Activated B cell treated with CpG ODN at 0.5 μM for 24 hours (primary cell): ENCODE data around the gene DNAJC13. TPM values are rescaled to one million over a fixed set of nuclear protein-coding genes. Genes with fewer than 3 reads are reported as not detected.
"Not testable (repeated sequence)": the region's sequence is repeated elsewhere in the genome, so short reads cannot be mapped to it uniquely, and the experiment has no call there.

Experiments used
- ATAC-seq: fragments of 200-7000 bp; cut with Tn5 transposase; one replicate; pipeline ENCODE4 v1.10.0; 2021; ENCODE audit warnings: low read depth, mild to moderate bottlenecking, moderate library complexity
- CTCF ChIA-PET: fragments of 350-600 bp; sonication (Branson Sonifier 250); formaldehyde crosslinking; loops from one replicate; lab custom pipeline; 2021; ENCODE audit warnings: antibody characterized with exemption; lab: Charles Lee
- POLR2A ChIA-PET: fragments of 350-600 bp; sonication (Branson Sonifier 250); formaldehyde crosslinking; loops from one replicate; lab custom pipeline; 2021; ENCODE audit warnings: antibody characterized with exemption; lab: Charles Lee
- DNase-seq: peaks from one replicate; pipeline ENCODE4 v3.0.0; 2022
- H3K27ac Mint-ChIP-seq: one replicate; pipeline ENCODE4 v1.8.0; 2020; ENCODE audit warnings: mixed read lengths
- H3K27me3 Mint-ChIP-seq: one replicate; pipeline ENCODE4 v1.8.0; 2021; ENCODE audit warnings: mixed read lengths
- H3K36me3 Mint-ChIP-seq: one replicate; pipeline ENCODE4 v1.8.0; 2021; ENCODE audit warnings: low read depth, mixed read lengths
- H3K4me1 Mint-ChIP-seq: one replicate; pipeline ENCODE4 v1.8.0; 2021; ENCODE audit warnings: mixed read lengths
- H3K4me3 Mint-ChIP-seq: one replicate; pipeline ENCODE4 v1.8.0; 2020; ENCODE audit warnings: mild to moderate bottlenecking, mixed read lengths
- H3K9me3 Mint-ChIP-seq: one replicate; pipeline ENCODE4 v1.8.0; 2020; ENCODE audit warnings: mixed read lengths
- intact Hi-C: fragments of 100-400 bp; cut with micrococcal nuclease; formaldehyde crosslinking; loops from one replicate; pipeline ENCODE4 v1.15.1; 2024
- total RNA-seq: library from RNA; stranded (reverse); gene quantifications from 2 replicates; pipeline ENCODE4 v1.2.3, GENCODE V29; 2022
- TF ChIP-seq, protein P1 (sequence below): fragments of 200-600 bp; IDR thresholded peaks from one replicate; pipeline ENCODE4 v1.8.0; 2022; ENCODE audit warnings: antibody characterized with exemption, mild to moderate bottlenecking

The DNAJC13 gene, protein sequence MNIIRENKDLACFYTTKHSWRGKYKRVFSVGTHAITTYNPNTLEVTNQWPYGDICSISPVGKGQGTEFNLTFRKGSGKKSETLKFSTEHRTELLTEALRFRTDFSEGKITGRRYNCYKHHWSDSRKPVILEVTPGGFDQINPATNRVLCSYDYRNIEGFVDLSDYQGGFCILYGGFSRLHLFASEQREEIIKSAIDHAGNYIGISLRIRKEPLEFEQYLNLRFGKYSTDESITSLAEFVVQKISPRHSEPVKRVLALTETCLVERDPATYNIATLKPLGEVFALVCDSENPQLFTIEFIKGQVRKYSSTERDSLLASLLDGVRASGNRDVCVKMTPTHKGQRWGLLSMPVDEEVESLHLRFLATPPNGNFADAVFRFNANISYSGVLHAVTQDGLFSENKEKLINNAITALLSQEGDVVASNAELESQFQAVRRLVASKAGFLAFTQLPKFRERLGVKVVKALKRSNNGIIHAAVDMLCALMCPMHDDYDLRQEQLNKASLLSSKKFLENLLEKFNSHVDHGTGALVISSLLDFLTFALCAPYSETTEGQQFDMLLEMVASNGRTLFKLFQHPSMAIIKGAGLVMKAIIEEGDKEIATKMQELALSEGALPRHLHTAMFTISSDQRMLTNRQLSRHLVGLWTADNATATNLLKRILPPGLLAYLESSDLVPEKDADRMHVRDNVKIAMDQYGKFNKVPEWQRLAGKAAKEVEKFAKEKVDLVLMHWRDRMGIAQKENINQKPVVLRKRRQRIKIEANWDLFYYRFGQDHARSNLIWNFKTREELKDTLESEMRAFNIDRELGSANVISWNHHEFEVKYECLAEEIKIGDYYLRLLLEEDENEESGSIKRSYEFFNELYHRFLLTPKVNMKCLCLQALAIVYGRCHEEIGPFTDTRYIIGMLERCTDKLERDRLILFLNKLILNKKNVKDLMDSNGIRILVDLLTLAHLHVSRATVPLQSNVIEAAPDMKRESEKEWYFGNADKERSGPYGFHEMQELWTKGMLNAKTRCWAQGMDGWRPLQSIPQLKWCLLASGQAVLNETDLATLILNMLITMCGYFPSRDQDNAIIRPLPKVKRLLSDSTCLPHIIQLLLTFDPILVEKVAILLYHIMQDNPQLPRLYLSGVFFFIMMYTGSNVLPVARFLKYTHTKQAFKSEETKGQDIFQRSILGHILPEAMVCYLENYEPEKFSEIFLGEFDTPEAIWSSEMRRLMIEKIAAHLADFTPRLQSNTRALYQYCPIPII (N-terminal part only)
- total RNA-seq = 35.9 and 39.8 TPM in 2 replicates

DNA sequence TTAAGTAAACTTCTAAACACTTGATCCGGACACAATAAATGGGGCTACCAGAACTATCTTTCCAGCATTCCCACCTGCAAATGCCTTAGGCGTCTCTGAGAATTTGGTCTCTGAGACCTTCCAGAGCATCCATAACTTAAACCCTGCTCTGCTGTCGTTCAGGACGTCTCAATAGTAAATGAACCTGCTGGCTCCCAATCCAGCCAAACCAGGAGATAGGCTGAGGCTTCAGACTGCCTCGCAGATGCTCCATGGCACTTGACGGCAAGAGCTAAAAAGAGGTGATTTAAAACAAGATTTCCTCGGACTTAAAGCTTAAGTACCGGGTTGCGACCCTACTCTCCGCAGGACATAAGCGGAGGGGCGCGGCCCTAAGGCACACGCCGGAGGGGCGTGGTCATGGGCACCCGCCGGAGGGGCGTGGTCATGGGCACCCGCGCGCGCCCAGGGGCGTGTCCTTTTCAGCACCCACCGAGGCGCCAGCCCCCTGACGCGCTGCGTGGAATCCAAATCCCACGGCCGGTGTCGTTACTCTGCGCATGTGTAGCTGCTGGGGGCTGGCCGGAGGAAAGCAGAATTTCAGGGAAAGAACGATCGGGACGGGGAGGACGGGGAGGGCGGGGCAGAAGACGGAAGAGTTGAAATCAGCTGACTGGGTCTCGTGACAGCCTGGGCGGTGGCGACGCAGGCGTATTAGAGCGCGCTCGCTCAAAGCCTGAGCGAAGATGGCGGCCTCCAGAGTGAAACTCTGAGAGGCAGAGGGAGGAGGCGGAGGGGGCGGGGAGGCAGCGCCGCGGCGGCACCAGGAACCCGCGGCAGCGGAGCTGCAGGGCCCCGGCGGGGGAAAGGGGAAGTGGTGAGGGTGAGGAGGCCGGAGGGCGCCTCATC, at the start of gene DNAJC13:
TSS of gene DNAJC13 (plus strand) at position 696 of the 888 bp plus-strand sequence. CDS start 17,049 bp downstream, outside the sequence.
- ChIA-PET POLR2A (interaction anchor here (0.5 to 1.6 kb wide), 15 partner anchors 11 to 1672 kb away, joined by 3 to 20 read pairs (median 4); partner anchors contain the start of genes ATP2C1, CDV3, NUDT16 and TOPBP1), CTCF (interaction anchor here (0.6 kb wide), 1 partner anchor 9 kb away, joined by 3 read pairs; no protein-coding TSS in a partner anchor)
- DNase-seq = peak; percentile 93

DNA sequence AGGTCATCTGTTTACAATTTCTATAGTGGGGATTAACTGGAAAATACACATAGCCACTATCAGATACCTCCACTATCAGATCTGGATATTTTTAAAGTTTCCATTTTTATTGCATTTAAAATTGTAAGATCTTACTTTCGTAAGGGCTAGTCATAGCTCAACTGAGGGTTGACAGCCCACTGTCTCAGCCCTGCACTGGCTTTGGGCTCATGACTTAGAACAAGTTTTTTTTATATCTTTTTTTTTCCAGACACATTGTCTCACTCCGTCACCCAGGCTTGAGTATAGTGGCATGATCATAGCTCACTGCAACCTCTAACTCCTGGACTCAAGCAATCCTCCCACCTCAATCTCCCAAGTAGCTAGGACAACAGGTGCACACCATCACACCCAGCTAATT, 48.8 kb upstream of the DNAJC13 start:
- DNase-seq (no peak), ATAC-seq (no peak)
- Mint-ChIP-seq H3K27ac (no peak overlapping the region), H3K27me3 (no peaks in the 10 kb centered on the region), H3K9me3 (no peaks in the 10 kb centered on the region), H3K36me3 (no peaks in the 10 kb centered on the region), H3K4me1 (no peaks in the 10 kb centered on the region), H3K4me3 (no peak overlapping the region)
- intact Hi-C loops = no loop called here
- CTCF ChIA-PET = no interaction called here
- TF ChIP-seq, protein P1, sequence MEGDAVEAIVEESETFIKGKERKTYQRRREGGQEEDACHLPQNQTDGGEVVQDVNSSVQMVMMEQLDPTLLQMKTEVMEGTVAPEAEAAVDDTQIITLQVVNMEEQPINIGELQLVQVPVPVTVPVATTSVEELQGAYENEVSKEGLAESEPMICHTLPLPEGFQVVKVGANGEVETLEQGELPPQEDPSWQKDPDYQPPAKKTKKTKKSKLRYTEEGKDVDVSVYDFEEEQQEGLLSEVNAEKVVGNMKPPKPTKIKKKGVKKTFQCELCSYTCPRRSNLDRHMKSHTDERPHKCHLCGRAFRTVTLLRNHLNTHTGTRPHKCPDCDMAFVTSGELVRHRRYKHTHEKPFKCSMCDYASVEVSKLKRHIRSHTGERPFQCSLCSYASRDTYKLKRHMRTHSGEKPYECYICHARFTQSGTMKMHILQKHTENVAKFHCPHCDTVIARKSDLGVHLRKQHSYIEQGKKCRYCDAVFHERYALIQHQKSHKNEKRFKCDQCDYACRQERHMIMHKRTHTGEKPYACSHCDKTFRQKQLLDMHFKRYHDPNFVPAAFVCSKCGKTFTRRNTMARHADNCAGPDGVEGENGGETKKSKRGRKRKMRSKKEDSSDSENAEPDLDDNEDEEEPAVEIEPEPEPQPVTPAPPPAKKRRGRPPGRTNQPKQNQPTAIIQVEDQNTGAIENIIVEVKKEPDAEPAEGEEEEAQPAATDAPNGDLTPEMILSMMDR = no peak
- POLR2A ChIA-PET = no interaction called here

More for the DNA sequence above, at the start of gene DNAJC13:
- Mint-ChIP-seq H3K4me3 (peak within 1 kb of the TSS; percentile 99), H3K4me1 (peaks cover 32% of the 10 kb centered on the region), H3K36me3 (peaks cover 22% of the 10 kb centered on the region), H3K27me3 (no peaks in the 10 kb centered on the region), H3K9me3 (no peaks in the 10 kb centered on the region), H3K27ac (peak within 1 kb of the TSS; percentile 98)
- peak; percentile 89 for ATAC-seq
- TF ChIP-seq, protein P1 = no peak
- intact Hi-C loops = loop anchor here (1.0 to 10.0 kb wide), 12 partner anchors 11 to 1835 kb away; partner anchors contain the start of genes ACAD11, ASTE1, CDV3 and MRPL3

DNA sequence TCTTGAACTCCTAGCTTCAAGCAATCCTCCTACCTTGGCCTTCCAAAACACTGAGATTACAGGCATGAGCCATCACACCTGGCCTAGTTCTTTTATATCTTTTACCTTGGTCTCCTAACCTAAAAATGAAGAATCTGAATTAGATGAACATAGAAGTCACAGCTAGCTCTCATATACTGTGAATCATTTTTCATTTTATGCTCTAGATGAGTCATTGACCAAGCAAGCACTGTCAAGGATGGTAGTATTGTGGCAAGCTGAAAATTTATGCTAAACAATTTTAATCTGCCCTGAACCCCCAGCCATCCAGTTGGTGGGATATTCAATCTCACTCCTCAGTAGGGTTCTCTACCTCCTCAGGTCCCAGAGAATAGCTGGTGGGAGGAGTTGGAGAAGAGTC, 48.3 kb upstream of the DNAJC13 start:
- ATAC-seq = no peak
- Mint-ChIP-seq H3K27ac (no peak overlapping the region), H3K27me3 (no peaks in the 10 kb centered on the region), H3K4me1 (no peaks in the 10 kb centered on the region), H3K4me3 (no peak overlapping the region), H3K36me3 (no peaks in the 10 kb centered on the region), H3K9me3 (no peaks in the 10 kb centered on the region)
- POLR2A ChIA-PET = no interaction called here
- CTCF ChIA-PET = no interaction called here
- intact Hi-C loops = no loop called here
- TF ChIP-seq, protein P1 = no peak
- no peak for DNase-seq

DNA sequence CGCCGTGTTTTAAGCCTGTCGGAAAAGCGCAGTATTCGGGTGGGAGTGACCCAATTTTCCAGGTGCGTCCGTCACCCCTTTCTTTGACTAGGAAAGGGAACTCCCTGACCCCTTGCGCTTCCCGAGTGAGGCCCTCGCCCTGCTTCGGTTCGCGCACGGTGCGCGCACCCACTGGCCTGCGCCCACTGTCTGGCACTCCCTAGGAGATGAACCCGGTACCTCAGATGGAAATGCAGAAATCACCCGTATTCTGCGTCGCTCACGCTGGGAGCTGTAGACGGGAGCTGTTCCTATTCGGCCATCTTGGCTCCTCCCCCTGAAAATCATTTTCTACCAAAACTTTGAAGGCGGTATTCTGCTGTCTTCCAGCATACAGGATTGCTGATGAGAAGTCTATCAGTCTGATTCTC, 40.4 kb upstream of the DNAJC13 start:
- POLR2A ChIA-PET, H3K4me1 Mint-ChIP-seq, H3K27ac Mint-ChIP-seq, DNase-seq, intact Hi-C loops, H3K9me3 Mint-ChIP-seq, H3K36me3 Mint-ChIP-seq, H3K27me3 Mint-ChIP-seq, ATAC-seq, CTCF ChIA-PET: not testable (repeated sequence)
- H3K4me3 Mint-ChIP-seq = peak overlapping the region; percentile 19
